NCI-H128 (cell line): ENCODE measurements around the gene CAMSAP1.

ENCODE experiments used
- DNase-seq: peaks from one replicate; lab custom pipeline; 2025; ENCODE audit not compliant: unreplicated experiment; lab: John Stamatoyannopoulos, UW

Gene CAMSAP1

DNA sequence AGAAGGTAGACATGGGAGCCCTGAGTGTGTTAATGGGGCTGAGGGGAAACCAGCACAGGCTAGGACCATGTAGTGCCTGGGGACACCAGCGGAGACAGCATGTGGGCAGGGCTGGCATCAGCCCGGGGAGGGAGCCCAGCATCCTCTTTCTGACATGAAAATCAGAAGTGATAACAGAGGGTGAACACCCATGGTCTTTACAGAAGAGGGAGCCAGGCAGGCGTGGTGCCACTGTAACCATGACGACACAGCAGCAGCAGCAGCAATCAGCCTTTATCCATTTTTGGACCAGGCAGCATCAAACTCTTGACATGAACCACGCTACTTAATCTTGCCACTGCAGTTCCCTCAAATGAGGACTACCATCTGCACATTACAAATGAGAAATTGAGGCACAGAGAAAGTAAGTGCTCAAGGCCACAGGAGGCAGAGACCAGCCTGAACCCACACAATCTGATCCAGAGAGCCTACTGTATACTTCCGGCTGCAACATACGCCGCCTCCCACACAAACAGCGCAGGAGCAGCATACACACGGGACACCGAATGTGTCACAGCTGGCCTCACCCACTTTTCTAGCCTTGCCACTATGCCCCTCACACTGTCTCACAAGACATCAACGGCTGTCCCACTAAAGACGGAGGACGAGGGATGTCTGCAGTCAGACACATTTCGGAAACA is 23.8 kb downstream of the CAMSAP1 start:
- DNase-seq: no peak

DNA sequence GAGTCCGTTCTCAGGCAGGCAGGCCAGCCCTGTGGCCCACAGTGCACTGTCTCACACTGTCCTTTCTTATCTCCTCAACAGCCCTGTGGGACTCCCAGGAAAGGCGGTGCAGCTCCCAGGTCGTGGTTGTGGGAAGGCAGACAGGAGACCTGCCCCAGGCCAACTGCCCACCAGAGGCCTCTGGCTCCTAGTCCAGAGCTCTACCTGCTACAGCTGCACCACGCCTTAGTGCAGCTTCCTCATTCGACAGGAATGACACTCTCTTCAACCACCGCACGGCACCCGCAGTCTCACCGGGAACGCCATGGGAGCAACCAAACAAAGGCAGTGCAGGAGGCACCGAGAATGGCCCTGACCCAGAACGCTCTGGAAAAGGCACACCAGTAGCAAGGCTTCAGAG is 25.3 kb downstream of the CAMSAP1 start:
- no peak for DNase-seq

DNA sequence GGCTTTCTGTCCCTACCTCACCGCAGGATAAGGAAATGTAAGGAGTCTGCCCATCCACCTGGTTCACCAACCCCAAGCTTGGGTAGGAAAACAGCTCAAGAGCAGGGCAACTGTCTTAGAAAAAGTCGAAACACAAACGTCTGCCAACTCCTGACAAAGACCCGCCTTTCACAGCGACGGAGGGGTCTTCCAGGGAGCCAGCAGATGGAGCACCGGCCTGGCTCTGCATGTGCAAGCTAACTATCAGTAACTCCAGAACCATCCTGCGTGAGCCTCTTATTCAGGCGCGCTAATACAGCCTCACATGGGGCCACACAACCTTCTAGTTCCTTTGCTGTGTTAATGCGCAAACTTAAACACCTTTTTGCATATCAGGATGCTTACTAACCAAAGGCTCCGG is 26.9 kb downstream of the CAMSAP1 start:
- DNase-seq: no peak

DNA sequence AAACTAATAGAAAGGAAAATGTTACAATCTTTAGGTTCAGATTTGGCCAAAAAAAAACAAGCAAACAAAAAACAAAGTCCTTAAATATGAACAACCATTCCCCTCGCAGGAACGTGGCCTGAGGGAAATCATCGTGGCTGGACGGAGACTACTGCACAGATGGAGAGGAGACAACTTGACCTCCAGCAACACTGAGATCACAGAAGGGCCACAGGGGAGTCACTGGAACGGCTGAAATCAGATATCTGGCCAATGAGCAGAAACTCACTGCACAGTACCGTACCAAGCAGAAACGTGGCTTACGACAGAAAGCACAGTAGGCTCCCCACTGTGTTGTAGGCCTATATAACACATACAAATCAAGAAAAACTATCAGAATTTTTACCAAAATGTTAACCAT is 27.7 kb downstream of the CAMSAP1 start:
- no peak for DNase-seq

GRCh38 chr9:135879237-135879601 is 28.1 kb downstream of the CAMSAP1 start:
- no peak for DNase-seq

- no peak for DNase-seq
These were observed 28.7 kb downstream of the CAMSAP1 start for GRCh38 chr9:135878528-135879236.

GRCh38 chr9:135877791-135878527 is 29.4 kb downstream of the CAMSAP1 start:
- no peak for DNase-seq

- DNase-seq: no peak
These were observed 30.4 kb downstream of the CAMSAP1 start for GRCh38 chr9:135876936-135877335.

GRCh38 chr9:135874859-135875258 is 32.5 kb downstream of the CAMSAP1 start:
- no peak for DNase-seq

GRCh38 chr9:135869909-135870308 is 37.4 kb downstream of the CAMSAP1 start:
- no peak for DNase-seq

- DNase-seq: no peak
These were observed 41.8 kb downstream of the CAMSAP1 start for GRCh38 chr9:135865531-135865930.

DNA sequence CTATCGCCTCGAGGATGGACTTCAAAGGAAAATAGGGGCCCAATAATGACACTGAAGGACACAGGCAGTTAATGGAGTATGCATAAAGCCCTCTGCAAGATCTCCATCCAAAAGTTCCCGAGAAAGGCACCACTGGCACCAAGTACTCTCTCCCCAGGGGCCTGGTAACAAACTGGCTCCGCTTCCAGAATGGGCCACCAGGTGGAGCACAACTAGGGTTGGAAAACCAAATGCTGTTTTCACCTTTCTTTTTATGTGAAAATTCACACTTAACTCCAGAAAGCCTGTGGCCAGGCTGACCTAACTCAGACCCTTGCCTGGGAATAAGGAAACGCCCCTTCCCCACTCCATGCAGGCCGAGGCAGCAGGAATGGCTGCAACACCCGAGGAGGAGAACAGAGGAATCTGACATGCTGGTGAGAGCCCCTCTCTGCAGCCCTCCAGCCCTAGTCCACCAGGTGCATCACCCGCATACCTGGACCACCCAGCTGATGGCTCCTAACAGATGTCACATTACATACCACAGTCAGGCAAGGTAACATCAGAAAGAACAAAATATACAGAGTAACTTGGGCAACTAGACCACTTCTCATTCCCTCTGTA is 42.8 kb downstream of the CAMSAP1 start:
- no peak for DNase-seq

GRCh38 chr9:135862809-135863208 is 44.5 kb downstream of the CAMSAP1 start:
- no peak for DNase-seq

DNA sequence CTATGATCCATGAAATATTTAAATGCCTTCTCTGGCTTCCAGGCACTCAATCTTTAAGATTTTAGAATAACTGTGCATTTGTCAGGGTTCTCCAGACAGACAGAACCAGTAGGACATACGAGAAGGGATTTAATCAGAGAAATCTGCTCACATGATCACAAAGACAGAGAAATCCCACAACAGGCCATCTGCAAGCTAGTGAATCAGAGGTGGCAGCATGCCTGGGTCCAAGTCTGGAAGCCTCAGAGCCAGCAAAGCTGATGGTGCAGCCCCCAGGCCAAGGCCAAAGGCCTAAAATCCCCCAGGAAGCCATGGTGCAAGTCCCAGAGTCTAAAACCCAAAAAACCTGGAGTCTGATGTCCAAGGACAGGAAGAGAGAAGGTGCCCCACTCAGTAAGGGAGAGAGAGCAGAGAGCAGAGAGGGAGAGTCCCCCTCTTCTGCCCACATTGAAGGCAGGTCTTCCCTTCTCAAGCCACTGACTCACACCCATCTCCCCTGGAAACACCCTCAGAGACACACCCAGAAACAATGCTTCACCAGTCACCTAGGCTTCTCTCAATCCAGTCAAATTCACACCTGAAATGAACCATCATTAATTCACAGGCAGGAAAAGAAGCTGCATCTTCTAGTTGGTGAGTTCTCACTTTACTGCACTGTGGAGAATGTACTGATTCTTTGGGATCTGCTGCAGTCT is 48.7 kb downstream of the CAMSAP1 start:
- no peak for DNase-seq

- no peak for DNase-seq
These were observed 49.5 kb downstream of the CAMSAP1 start for GRCh38 chr9:135857843-135858242.

- DNase-seq: no peak
These were observed 50.0 kb downstream of the CAMSAP1 start for GRCh38 chr9:135857371-135857786.

GRCh38 chr9:135851748-135852147 is 55.6 kb downstream of the CAMSAP1 start:
- no peak for DNase-seq

GRCh38 chr9:135850737-135851136 is 56.6 kb downstream of the CAMSAP1 start:
- DNase-seq: no peak

DNA sequence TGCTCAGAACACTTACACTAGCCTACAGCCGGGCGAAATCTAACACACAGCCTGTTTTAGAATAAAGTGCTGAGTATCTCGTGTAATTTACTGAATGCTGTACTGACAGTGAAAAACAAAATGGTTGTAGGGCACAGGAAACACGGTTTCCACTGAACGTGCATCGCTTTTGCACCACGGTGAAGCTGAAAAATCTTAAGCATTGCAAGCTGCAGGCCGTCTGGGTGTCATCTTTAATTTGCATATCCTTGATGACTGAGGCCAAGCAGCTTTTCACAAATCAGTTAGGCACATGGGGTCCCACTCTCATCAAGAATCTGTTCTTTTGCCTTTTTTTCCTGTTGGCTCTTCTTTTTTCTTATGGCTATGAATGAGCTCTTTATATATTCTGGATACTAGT is 58.2 kb downstream of the CAMSAP1 start:
- no peak for DNase-seq

DNA sequence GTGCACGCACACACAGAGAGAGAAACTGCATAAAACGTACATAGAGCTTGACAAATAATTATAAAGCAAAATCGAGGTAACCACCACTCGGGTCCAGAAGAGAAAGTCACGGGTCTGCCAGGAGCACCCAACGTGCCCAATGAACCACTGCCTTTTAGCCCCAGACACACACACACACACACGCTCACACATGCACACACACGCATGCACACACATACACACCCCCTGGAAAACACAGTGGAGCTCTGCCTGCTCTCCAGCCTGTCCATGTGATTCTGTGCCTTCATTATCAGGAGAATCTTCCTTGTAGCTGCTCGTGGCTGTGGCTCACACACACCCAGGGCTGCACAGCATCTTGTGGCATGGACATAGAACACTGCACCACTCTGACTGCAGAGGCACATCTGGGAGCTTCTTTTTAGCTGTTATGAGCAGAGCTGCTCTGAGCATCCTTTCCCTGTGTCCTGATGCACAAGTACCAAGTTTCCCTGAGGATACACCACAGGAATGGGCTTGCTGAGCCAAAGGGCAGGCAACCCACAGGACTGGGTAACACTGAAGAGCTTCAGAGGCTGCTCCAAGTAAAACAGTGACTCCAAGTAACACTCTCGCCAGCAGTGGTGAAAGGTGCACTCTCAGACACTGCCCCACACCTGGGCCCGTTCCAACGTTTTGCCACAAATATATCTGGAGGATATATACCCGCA is 58.9 kb downstream of the CAMSAP1 start:
- DNase-seq: no peak

DNA sequence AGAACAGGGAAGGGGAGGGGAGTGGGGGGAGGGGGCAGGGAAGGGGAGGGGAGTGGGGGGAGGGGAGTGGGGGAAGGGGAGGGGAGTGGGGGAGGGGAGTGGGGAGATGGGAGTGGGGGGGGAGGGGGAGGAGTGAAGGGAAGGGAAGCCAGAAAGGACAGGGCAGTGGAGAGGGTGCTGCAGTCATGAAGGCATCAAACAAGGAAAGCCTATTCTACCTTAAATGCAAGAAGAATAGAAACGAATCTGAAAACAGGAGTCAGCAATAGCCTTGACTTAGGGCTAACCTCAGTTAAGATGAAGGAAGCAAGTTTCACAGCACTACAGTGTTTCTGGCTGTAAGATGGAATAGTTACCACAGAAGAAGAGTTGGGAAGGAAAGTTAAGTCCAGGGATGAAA is 59.5 kb downstream of the CAMSAP1 start:
- no peak for DNase-seq
